ENCODE measurements around the gene NTM.

- no peak for TF ChIP-seq CTCF (conservative IDR thresholded peaks at IDR 0.05 in 1 of 2, IDR thresholded peaks at IDR 0.05 in 1 of 2; ENCODE audit: low read depth in 1 of 2, low read length in 2 of 2)
- TF ChIP-seq EZH2 (IDR thresholded peaks at IDR 0.05; ENCODE audit: low read length, missing control alignments) = no peak
Measured at GRCh38 chr11:131923309-131923708, 552.9 kb downstream of the NTM start.
